Measurements from ENCODE around the gene CD69.

CD69 gene

DNA sequence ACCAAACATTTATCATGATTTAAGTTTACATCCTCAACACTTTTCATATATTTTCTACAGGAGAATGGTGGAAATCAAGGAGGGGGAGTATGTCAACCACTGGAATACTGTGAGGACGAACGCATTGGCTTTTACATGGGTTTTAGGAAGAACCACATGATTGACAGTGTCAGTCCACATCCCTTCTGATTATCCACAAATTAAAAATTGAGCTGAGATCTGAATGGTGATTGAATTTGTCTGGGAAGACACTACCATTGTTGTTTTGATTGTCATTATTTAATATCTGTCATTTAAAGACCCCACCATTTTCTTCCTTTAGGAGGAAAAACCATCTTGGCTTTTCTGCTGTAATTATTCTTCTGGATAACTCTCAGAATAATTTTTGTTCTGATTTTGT lies 35.2 kb upstream of the CD69 start:
- no peaks in the 10 kb centered on the region for H3K27me3 ChIP-seq (ENCODE audit: control insufficient read depth in 2 of 2, insufficient read depth in 2 of 2, low read length in 2 of 2)
- H3K27ac ChIP-seq (ENCODE audit: low read depth in 2 of 2, low read length in 2 of 2), result no peak overlapping the region
- H3K4me1 ChIP-seq (ENCODE audit: control insufficient read depth in 2 of 2, insufficient read depth in 2 of 2, low read length in 2 of 2), result no peaks in the 10 kb centered on the region
- H3K9me3 ChIP-seq (ENCODE audit: control insufficient read depth in 2 of 2, low read length in 2 of 2), result no peaks in the 10 kb centered on the region
- H3K4me3 ChIP-seq (ENCODE audit: low read length in 2 of 2), result no peak overlapping the region
- H3K9ac ChIP-seq (ENCODE audit: low read depth in 1 of 2, low read length in 2 of 2), result no peak overlapping the region
- H3K36me3 ChIP-seq (ENCODE audit: control insufficient read depth in 2 of 2, insufficient read depth in 2 of 2, low read length in 2 of 2), result no peaks in the 10 kb centered on the region

DNA sequence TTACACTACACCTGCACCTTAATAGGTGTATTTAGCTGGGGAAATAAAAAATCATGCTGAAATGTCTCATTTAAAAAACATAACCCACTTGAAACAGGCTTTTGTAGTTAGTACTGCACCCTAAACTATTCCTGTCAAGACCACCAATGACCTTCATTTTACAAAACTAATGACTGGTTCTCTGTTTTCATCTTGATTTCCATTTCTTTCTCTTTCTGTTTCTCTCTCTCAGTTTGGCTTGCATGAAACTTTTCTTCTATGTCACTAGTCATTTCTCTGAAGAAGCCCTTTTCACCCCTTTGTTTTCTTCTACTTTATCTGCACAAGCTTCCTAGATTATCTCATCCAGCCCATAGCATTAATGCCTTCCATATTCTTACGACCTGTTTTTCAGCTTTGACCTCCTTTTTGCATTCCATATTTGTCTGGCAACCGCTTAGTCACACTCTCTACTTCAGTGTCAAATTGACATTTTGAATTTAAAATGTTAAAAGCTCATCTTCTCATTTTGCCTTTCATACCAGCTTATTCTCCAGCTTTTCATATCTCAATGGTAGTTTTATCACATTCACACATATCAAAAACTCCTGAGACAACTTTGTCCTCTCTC lies 33.9 kb upstream of the CD69 start:
- H3K27me3 ChIP-seq (ENCODE audit: control insufficient read depth in 2 of 2, insufficient read depth in 2 of 2, low read length in 2 of 2), result no peaks in the 10 kb centered on the region
- no peak overlapping the region for H3K27ac ChIP-seq (ENCODE audit: low read depth in 2 of 2, low read length in 2 of 2)
- H3K4me1 ChIP-seq (ENCODE audit: control insufficient read depth in 2 of 2, insufficient read depth in 2 of 2, low read length in 2 of 2), result no peaks in the 10 kb centered on the region
- H3K9ac ChIP-seq (ENCODE audit: low read depth in 1 of 2, low read length in 2 of 2), result no peak overlapping the region
- H3K4me3 ChIP-seq (ENCODE audit: low read length in 2 of 2), result no peak overlapping the region
- H3K36me3 ChIP-seq (ENCODE audit: control insufficient read depth in 2 of 2, insufficient read depth in 2 of 2, low read length in 2 of 2), result no peaks in the 10 kb centered on the region
- H3K9me3 ChIP-seq (ENCODE audit: control insufficient read depth in 2 of 2, low read length in 2 of 2), result no peaks in the 10 kb centered on the region

DNA sequence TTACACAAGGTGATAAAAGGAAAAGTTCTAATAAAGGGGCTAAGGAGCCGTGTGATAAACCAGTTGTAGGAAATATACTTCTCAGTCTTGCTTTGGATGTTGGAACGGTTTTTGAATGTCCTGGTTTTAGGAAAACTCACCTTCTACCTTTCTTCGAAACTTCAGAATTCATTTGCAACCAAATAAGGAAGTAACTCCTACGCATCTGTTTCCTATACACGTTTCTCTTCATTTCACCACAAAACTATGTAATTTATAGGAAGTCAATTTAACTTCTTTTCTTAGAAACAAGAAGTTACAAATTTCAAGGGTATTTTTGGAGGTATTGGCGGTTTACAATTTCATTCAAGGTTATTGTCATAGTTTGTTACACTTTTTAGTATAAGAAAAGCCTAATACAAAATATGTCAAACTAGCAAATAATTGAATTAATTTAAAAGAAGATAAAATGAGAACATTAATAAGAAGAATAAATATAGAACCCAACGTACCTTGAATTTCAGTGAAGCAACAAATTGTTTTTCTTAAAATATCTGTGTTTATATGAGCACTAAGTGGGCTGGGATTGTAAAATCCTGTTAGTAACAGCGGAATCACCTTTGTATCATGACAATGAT lies 33.2 kb upstream of the CD69 start:
- no peaks in the 10 kb centered on the region for H3K4me1 ChIP-seq (ENCODE audit: control insufficient read depth in 2 of 2, insufficient read depth in 2 of 2, low read length in 2 of 2)
- no peak overlapping the region for H3K27ac ChIP-seq (ENCODE audit: low read depth in 2 of 2, low read length in 2 of 2)
- no peaks in the 10 kb centered on the region for H3K9me3 ChIP-seq (ENCODE audit: control insufficient read depth in 2 of 2, low read length in 2 of 2)
- no peaks in the 10 kb centered on the region for H3K27me3 ChIP-seq (ENCODE audit: control insufficient read depth in 2 of 2, insufficient read depth in 2 of 2, low read length in 2 of 2)
- H3K4me3 ChIP-seq (ENCODE audit: low read length in 2 of 2), result no peak overlapping the region
- H3K36me3 ChIP-seq (ENCODE audit: control insufficient read depth in 2 of 2, insufficient read depth in 2 of 2, low read length in 2 of 2), result no peaks in the 10 kb centered on the region
- H3K9ac ChIP-seq (ENCODE audit: low read depth in 1 of 2, low read length in 2 of 2), result no peak overlapping the region

DNA sequence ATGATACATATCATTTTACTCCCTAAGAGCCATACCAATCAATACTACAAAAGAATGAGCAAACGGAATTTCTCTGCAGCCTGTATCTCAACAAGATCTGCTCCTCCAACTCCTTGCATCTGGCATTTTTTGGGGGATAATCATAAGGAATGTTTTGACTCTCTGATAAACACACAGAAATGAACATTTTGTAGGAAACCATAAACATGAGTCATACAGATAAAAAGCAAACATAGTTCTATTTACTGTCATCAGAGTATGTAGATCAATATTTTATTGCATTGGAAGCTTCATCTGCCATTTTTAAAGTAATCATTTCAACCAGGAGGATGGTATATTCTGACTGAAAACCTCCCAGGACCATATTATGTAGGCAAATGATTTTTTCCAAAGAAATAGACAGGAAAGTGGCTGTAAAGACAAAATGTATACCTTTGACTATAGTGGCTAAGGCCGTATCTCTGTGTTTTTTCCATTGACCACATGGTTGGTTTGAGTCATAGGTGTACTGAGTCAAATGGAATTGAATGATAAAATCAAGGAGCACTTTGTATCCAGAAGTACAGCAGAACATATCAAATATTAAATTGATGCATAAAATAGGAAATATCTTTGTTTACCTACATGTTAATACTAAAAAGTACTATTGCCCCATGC lies 32.4 kb upstream of the CD69 start:
- Histone ChIP-seq H3K36me3 (ENCODE audit: control insufficient read depth in 2 of 2, insufficient read depth in 2 of 2, low read length in 2 of 2) (no peaks in the 10 kb centered on the region), H3K4me1 (ENCODE audit: control insufficient read depth in 2 of 2, insufficient read depth in 2 of 2, low read length in 2 of 2) (no peaks in the 10 kb centered on the region), H3K27ac (ENCODE audit: low read depth in 2 of 2, low read length in 2 of 2) (no peak overlapping the region), H3K9ac (ENCODE audit: low read depth in 1 of 2, low read length in 2 of 2) (no peak overlapping the region), H3K9me3 (ENCODE audit: control insufficient read depth in 2 of 2, low read length in 2 of 2) (no peaks in the 10 kb centered on the region), H3K27me3 (ENCODE audit: control insufficient read depth in 2 of 2, insufficient read depth in 2 of 2, low read length in 2 of 2) (no peaks in the 10 kb centered on the region), H3K4me3 (ENCODE audit: low read length in 2 of 2) (no peak overlapping the region)

DNA sequence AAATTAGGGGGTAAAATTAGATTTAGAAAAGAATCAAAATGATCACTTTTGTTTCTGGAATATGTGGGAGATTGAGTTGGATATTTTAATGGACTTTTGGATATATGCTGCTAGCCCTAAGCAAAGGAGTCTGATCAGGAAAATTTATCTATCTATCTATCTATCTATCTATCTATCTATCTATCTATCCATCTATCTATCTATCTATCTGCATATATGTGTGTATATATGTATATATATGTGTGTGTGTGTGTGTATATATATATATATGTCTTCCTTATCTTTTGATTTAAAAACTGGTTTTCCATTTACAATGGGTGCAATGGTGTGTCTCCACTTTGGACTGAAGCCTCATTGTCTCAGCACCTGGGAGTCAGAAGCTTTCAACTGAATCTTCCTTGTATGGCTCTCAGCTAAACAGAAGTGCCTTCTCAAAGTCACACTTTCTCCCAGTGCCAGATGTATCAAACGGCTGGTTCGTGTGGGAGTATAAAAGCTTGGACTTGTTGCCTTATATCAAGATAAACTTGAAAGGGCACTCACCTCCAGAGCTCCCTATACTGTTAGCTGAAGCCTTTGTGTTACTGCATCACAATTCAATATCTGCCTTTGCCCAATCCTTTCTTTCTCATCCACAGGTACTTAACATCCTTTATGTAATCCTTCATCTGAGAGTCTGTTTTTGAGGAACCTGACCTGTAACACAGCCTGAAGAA lies 31.6 kb upstream of the CD69 start:
- H3K27ac ChIP-seq (ENCODE audit: low read depth in 2 of 2, low read length in 2 of 2), result no peak overlapping the region
- H3K9ac ChIP-seq (ENCODE audit: low read depth in 1 of 2, low read length in 2 of 2), result no peak overlapping the region
- no peaks in the 10 kb centered on the region for H3K4me1 ChIP-seq (ENCODE audit: control insufficient read depth in 2 of 2, insufficient read depth in 2 of 2, low read length in 2 of 2)
- no peaks in the 10 kb centered on the region for H3K36me3 ChIP-seq (ENCODE audit: control insufficient read depth in 2 of 2, insufficient read depth in 2 of 2, low read length in 2 of 2)
- no peaks in the 10 kb centered on the region for H3K27me3 ChIP-seq (ENCODE audit: control insufficient read depth in 2 of 2, insufficient read depth in 2 of 2, low read length in 2 of 2)
- H3K4me3 ChIP-seq (ENCODE audit: low read length in 2 of 2), result no peak overlapping the region
- H3K9me3 ChIP-seq (ENCODE audit: control insufficient read depth in 2 of 2, low read length in 2 of 2), result no peaks in the 10 kb centered on the region

DNA sequence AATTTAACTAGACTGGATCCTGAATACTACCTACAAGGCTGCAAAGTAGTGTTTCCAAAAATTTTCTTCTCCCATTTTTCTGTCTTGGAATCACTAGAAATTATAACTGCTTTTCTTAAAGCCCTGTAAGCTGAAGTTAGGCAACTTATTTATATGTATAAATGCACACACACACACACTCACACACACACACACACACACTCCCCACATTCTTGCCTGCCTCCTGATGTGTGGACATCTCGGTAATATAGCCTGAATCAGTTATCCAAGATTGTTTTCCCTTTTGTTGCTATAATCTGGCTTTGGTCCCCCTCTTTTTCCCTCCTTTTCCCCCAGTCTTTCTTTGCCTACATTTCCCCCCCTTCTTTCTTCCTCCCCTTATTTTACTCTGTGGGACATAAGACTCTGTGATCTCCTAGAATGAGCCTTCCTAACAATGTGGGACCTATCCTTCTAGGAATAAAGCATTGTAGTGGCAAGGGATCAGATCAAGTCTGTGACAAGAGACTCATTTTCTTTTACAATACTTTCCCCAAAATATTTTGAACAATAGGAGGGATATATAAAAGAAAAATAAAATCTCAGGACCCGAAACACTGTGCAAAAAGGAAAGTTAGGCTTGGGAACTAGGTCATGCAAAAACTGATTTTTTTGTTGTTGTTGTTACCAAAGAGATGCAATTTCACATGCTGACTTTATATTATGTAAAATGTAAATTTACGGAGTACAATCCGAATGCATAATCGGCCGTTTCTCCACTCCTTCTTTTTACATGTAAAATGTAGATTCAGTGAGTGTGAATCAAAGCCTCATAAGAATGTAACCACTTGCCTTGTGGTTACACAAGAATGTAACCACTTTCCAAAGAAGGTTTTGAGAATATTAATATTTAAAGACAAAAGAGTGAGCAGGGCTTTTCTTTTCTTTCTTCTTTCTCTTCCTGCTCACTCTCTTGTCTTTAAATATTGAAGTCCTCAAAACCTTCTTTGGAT lies 26.3 kb upstream of the CD69 start:
- Histone ChIP-seq H3K9me3 (ENCODE audit: control insufficient read depth in 2 of 2, low read length in 2 of 2) (no peaks in the 10 kb centered on the region), H3K4me1 (ENCODE audit: control insufficient read depth in 2 of 2, insufficient read depth in 2 of 2, low read length in 2 of 2) (no peaks in the 10 kb centered on the region), H3K9ac (ENCODE audit: low read depth in 1 of 2, low read length in 2 of 2) (no peak overlapping the region), H3K27ac (ENCODE audit: low read depth in 2 of 2, low read length in 2 of 2) (no peak overlapping the region), H3K27me3 (ENCODE audit: control insufficient read depth in 2 of 2, insufficient read depth in 2 of 2, low read length in 2 of 2) (no peaks in the 10 kb centered on the region), H3K4me3 (ENCODE audit: low read length in 2 of 2) (no peak overlapping the region), H3K36me3 (ENCODE audit: control insufficient read depth in 2 of 2, insufficient read depth in 2 of 2, low read length in 2 of 2) (no peaks in the 10 kb centered on the region)

DNA sequence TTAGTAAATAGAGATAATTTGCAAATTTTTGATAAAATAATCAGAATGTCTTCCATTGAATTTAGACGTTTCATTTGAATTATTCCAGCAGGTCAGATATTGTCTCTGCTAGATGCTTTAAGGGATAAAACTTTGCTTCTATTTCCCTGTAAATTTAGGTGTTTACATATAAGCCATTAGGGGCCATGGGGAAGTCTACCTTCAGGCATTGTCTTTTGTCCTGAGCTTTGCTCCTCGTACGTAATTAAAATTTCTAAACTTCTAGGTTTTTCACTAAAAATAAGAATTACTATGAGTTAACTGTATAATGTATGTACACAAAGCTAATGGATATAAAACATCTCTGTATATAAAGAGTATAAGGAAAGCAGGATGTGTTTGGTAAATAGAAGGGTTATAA lies 24.1 kb upstream of the CD69 start:
- Histone ChIP-seq H3K9me3 (ENCODE audit: control insufficient read depth in 2 of 2, low read length in 2 of 2) (no peaks in the 10 kb centered on the region), H3K27me3 (ENCODE audit: control insufficient read depth in 2 of 2, insufficient read depth in 2 of 2, low read length in 2 of 2) (no peaks in the 10 kb centered on the region), H3K4me3 (ENCODE audit: low read length in 2 of 2) (no peak overlapping the region), H3K27ac (ENCODE audit: low read depth in 2 of 2, low read length in 2 of 2) (no peak overlapping the region), H3K4me1 (ENCODE audit: control insufficient read depth in 2 of 2, insufficient read depth in 2 of 2, low read length in 2 of 2) (no peaks in the 10 kb centered on the region), H3K36me3 (ENCODE audit: control insufficient read depth in 2 of 2, insufficient read depth in 2 of 2, low read length in 2 of 2) (no peaks in the 10 kb centered on the region), H3K9ac (ENCODE audit: low read depth in 1 of 2, low read length in 2 of 2) (no peak overlapping the region)

DNA sequence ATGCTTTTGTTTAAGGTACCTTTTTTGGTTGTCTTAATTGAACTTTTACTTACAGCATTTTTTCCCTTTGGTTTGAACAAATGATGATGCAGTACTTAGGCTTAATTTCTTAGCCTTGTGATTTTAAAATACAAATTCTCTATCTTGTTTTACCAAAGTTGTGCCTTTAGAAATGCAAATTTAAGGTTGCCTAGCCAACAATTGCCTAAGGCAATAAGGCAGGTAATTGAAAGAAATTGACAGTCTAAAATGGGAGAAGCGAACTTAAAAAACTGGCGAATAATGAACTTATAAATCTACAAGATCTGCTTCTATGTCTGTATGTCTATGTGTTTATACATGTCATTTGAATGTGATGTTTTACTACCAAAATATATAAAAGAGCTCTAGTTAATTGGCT lies 23.6 kb upstream of the CD69 start:
- Histone ChIP-seq H3K27ac (ENCODE audit: low read depth in 2 of 2, low read length in 2 of 2) (no peak overlapping the region), H3K36me3 (ENCODE audit: control insufficient read depth in 2 of 2, insufficient read depth in 2 of 2, low read length in 2 of 2) (no peaks in the 10 kb centered on the region), H3K27me3 (ENCODE audit: control insufficient read depth in 2 of 2, insufficient read depth in 2 of 2, low read length in 2 of 2) (no peaks in the 10 kb centered on the region), H3K4me3 (ENCODE audit: low read length in 2 of 2) (no peak overlapping the region), H3K9ac (ENCODE audit: low read depth in 1 of 2, low read length in 2 of 2) (no peak overlapping the region), H3K9me3 (ENCODE audit: control insufficient read depth in 2 of 2, low read length in 2 of 2) (no peaks in the 10 kb centered on the region), H3K4me1 (ENCODE audit: control insufficient read depth in 2 of 2, insufficient read depth in 2 of 2, low read length in 2 of 2) (no peaks in the 10 kb centered on the region)

DNA sequence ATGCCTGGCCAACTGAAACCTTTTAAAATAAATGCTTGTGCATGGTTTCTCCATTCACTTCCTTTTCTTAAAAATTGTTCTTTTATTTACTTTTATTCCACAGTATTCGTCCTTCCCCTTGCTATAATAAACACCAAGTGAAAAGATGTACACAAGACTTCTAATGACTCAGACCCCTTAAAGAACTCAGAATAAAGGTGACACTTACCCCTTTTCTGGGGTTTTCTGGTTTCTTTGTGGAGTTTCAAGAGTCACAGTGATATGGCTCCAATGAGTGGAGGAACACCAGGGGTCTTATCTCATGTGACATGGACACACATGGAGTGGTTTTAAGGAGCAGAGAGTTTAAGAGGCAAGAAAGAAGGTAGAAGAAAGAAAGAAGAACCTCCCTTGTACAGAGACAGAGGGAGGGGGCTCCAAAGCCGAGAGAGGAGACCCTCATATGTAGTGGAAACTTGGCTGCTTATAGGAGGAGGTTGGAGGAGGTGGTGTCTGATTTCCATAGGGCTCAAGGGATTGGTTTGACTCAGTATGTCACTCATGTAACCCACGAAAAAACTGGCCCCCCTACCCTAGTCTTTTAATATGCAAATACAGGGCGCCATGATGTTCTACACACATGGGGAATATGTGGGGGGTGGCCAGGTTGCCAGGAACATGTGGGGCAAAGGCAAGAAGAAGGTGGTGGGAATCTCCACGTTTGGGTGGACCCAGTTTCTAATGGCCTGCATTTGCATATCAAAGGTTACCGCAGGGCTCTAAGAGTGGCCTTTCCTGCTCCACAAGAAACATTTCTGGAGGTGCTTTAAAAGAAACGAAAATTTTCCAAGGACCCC lies 22.1 kb upstream of the CD69 start:
- Histone ChIP-seq H3K4me3 (ENCODE audit: low read length in 2 of 2) (no peak overlapping the region), H3K36me3 (ENCODE audit: control insufficient read depth in 2 of 2, insufficient read depth in 2 of 2, low read length in 2 of 2) (no peaks in the 10 kb centered on the region), H3K9ac (ENCODE audit: low read depth in 1 of 2, low read length in 2 of 2) (no peak overlapping the region), H3K9me3 (ENCODE audit: control insufficient read depth in 2 of 2, low read length in 2 of 2) (no peaks in the 10 kb centered on the region), H3K27me3 (ENCODE audit: control insufficient read depth in 2 of 2, insufficient read depth in 2 of 2, low read length in 2 of 2) (no peaks in the 10 kb centered on the region), H3K27ac (ENCODE audit: low read depth in 2 of 2, low read length in 2 of 2) (no peak overlapping the region), H3K4me1 (ENCODE audit: control insufficient read depth in 2 of 2, insufficient read depth in 2 of 2, low read length in 2 of 2) (no peaks in the 10 kb centered on the region)
